Coronary artery (tissue), 2 donors: ENCODE data around the gene OR2L13.

Experiments
- DNase-seq: peaks from one replicate; pipeline ENCODE4 v3.0.0-alpha.2; 2017; ENCODE audit warnings: low spot score
- H3K27ac ChIP-seq, 2 donors: fragments of 200-600 bp; sonication (generic); one replicate each; pipeline ENCODE4 v1.5.1; 2016 to 2019
- H3K4me3 ChIP-seq: fragments of 200-600 bp; sonication (generic); 2 replicates; pipeline ENCODE4 v1.5.1; 2016; ENCODE audit warnings: mild to moderate bottlenecking, moderate library complexity
- CTCF ChIP-seq: fragments of 200-600 bp; sonication (generic); IDR thresholded peaks from one replicate; pipeline ENCODE4 v1.5.1; 2019; ENCODE audit warnings: antibody characterized with exemption

The OR2L13 gene

GRCh38 chr1:248140846-248141245 is 45.9 kb downstream of the OR2L13 start:
- Histone ChIP-seq H3K4me3 (no peak overlapping the region), H3K27ac (no peak overlapping the region)
- DNase-seq, result no peak
- no peak for TF ChIP-seq CTCF

- H3K27ac ChIP-seq, result no peak overlapping the region
- H3K4me3 ChIP-seq, result no peak overlapping the region
- no peak for TF ChIP-seq CTCF
- DNase-seq, result no peak
Measured at GRCh38 chr1:248143311-248143710, 48.3 kb downstream of the OR2L13 start.

GRCh38 chr1:248144513-248145198 is 49.7 kb downstream of the OR2L13 start, which contains the start of gene OR2M5:
Gene OR2M5 (plus strand): TSS chr1:248145148. CDS start chr1:248145148, 0 bp downstream.
- Histone ChIP-seq H3K27ac (no peak within 1 kb of the TSS), H3K4me3 (no peak within 1 kb of the TSS)
- no peak for TF ChIP-seq CTCF
- DNase-seq, result no peak
